IPS-18a (cell line): Measurements from ENCODE around the gene SS18L1.

Source experiments
- H3K27ac ChIP-seq: one replicate; pipeline ENCODE4 v1.5.1; 2013; ENCODE audit warnings: low read length
- H3K27me3 ChIP-seq: one replicate; pipeline ENCODE4 v1.6.1; 2013; ENCODE audit warnings: mild to moderate bottlenecking, low read length; ENCODE audit not compliant: control insufficient read depth, insufficient read depth
- H3K36me3 ChIP-seq: one replicate; pipeline ENCODE4 v1.6.1; 2013; ENCODE audit warnings: low read depth, low read length; ENCODE audit not compliant: control insufficient read depth
- H3K4me1 ChIP-seq: one replicate; pipeline ENCODE4 v1.6.1; 2013; ENCODE audit warnings: low read depth, low read length; ENCODE audit not compliant: control insufficient read depth
- H3K4me3 ChIP-seq: one replicate; pipeline ENCODE4 v1.5.1; 2013; ENCODE audit warnings: low read length
- H3K9ac ChIP-seq: one replicate; pipeline ENCODE4 v1.6.1; 2013; ENCODE audit warnings: mild to moderate bottlenecking, low read length, moderate library complexity
- H3K9me3 ChIP-seq: one replicate; pipeline ENCODE4 v1.6.1; 2013; ENCODE audit warnings: low read depth, low read length; ENCODE audit not compliant: control insufficient read depth

SS18L1 gene

DNA sequence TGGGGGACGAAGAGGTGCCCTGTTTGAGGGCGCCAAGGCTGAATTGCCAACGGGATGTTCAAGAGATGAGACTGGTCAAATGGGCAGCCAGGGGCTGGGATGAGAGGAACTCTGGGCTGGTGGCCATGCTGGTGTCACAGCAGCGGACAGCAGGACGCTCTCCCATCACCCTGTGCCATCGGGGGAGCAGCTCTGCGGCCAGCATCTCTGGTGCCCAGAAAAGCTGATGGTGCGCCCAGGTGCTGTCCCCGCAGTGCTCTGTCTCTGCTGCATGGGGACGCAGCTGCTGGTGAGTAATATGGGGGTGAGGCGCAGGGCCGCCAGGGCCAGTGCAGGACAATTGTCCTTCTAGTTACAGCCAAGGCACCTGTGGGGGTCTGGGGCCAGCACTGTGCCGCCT lies 81.5 kb downstream of the SS18L1 start:
- H3K27me3 ChIP-seq: peaks cover 33% of the 10 kb centered on the region
- no peak overlapping the region for H3K27ac ChIP-seq

DNA sequence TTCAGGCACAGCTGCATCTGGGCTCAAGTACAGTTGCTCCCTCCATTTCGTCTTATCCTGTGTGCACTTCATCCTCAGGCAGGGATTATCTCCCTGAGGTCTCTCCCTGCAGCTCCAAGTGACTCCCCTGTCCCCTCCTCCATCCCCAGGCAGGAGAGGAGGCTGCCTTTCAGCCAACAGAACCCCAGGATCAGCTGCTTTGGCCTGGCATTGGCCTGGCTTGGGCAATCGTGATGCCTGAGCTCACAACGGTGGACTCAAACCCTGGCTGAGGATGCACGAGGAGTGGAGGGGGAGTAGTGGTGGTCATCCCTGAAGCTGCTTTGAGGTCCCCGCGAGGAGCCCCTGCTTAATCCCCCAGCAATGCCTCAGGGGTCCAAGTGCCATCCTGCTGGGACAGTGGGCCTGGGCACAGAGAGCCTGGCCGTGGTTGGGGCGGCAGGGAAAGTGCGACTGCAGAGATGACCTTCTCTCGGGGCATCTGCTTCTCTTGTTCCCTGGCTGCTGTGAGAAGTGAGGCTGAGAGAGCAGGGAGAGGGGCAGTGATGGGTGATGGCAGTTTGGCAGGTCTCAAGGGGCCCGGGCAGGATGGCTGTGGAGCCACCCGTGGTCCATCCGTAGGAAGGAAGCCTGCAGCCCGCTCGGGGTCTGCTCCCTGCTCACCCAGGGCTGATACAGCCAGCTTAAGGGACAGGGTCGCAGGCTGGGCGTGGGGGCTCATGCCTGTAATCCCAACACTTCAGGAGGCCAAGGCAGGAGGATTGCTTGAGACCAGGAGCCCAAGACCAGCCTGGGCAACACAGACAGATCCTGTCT lies 82.5 kb downstream of the SS18L1 start:
- Histone ChIP-seq H3K27me3 (peaks cover 26% of the 10 kb centered on the region), H3K36me3 (no peaks in the 10 kb centered on the region), H3K9me3 (no peaks in the 10 kb centered on the region), H3K4me1 (peaks cover 2% of the 10 kb centered on the region), H3K4me3 (no peak overlapping the region), H3K27ac (no peak overlapping the region), H3K9ac (no peak overlapping the region)

More for the DNA sequence above, 81.5 kb downstream of the SS18L1 start:
- Histone ChIP-seq H3K4me1 (peaks cover 4% of the 10 kb centered on the region), H3K4me3 (no peak overlapping the region), H3K9ac (no peak overlapping the region), H3K9me3 (no peaks in the 10 kb centered on the region), H3K36me3 (no peaks in the 10 kb centered on the region)

DNA sequence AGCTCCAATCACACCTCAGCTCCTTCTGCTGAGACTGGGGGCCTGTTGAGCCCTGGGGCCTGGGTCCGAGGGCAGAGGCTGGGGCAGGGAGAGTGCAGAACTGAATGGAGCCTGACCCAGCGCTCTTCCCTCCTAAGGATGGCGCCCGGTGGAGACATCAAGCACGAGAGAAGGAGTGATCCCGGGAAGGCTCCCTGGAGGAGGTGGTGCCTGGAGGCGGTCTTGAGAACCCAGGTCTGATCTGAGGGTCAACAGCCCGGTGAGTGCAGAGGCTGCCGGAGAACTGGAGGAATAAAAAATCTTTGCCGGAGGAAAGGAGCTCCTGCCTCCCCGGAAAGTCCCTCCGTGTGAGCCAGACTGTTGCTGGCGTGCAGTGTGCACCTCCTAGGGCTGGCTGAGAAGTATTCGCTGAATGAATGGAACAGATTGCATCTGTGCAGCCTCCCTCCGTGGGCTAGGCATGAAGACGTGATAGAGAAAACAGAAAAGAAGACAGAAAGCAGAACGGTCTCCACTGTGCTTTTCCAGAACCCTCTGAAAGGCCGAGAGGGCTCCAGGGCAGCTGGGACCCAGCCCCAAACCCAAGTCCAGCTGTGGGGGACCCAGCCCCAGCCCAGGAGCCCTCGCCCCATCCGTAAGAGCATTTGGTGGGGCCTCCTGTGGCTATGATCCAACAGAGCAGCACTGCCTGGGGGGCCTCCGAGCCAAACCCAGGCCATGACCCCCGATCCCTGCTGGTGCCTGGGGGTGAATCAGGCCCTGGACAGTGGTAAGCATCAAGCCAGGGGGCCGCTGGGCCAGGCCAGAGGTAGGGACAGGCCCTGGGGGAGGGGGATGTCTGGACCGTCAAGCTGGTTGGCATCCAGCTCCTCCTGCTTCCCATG lies 83.4 kb downstream of the SS18L1 start:
- H3K9ac ChIP-seq: no peak overlapping the region
- peaks cover 17% of the 10 kb centered on the region for H3K27me3 ChIP-seq

DNA sequence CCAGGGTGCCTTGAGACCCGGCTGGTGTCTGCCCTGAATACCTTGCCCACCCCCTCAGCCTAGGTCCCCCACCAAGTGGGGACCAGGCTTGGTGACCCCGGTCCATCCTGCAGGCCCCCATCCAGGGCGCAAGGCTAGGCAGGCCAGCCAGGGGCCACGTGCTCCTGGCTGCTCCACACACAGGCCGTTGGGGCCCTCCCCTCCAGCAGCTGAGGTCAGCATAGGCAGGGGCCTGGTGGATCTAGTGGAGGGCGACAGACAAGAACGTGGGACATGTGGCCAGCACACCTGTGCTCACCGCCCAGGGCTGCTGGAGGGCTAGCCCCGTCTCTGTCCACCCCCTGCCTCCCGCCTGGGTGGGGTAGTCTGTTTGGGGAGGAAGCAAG lies 84.0 kb downstream of the SS18L1 start:
- Histone ChIP-seq H3K4me1 (no peaks in the 10 kb centered on the region), H3K27ac (no peak overlapping the region), H3K9ac (no peak overlapping the region), H3K4me3 (no peak overlapping the region), H3K36me3 (no peaks in the 10 kb centered on the region), H3K27me3 (peaks cover 10% of the 10 kb centered on the region), H3K9me3 (no peaks in the 10 kb centered on the region)

More for the DNA sequence above, 83.4 kb downstream of the SS18L1 start:
- Histone ChIP-seq H3K9me3 (no peaks in the 10 kb centered on the region), H3K4me1 (no peaks in the 10 kb centered on the region), H3K36me3 (no peaks in the 10 kb centered on the region), H3K27ac (no peak overlapping the region), H3K4me3 (no peak overlapping the region)

DNA sequence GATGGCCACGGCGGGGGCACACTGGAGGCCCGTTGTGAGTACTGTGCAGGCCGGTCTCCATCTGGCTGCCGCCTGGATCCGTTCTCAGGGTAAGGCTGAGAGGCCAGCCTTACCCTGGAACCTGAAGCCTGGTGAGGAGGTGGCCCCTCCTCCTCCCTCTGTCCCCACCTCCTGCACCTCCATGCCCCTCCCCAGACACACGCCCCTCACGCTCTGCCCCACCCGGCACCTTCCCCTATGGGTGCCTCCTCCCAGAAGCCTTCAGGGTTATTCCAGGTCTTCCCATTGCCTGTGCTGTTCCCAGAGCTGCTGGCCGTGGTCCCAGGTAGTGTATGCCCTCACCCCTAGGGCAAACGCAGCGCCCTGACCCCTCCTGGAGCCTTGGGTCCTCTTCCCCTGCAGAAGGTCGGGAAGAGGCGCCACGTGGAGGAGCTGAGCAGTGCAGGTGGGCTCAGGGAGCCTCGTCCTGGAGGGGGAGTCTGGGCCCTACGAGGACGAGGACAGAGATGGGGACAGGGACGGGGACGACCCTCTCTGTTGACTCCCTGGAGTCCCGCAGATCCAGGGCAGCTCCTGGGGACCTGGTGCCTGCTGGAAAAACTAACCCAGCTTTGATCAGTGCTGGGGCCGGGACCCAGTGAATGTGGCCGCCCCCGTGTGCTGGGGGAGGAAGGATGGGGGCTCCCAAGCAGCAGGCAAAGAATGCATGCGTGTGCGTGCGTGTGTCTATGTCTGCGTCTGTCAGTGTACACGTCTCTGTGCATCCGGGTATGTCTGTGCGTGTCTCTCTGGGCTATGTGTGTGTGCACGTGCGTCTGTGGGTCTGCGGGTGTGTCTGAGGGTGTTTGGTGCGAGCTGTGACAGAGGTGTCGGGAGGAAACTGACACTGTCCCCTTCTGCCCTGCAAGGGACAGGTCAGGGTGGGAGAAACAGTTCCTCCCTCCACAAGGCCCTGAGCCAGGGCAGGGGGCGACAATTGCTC lies 84.7 kb downstream of the SS18L1 start:
- H3K9ac ChIP-seq: no peak overlapping the region
- no peaks in the 10 kb centered on the region for H3K36me3 ChIP-seq
- no peak overlapping the region for H3K27ac ChIP-seq
- no peaks in the 10 kb centered on the region for H3K9me3 ChIP-seq
- no peak overlapping the region for H3K4me3 ChIP-seq
- H3K4me1 ChIP-seq: no peaks in the 10 kb centered on the region
- peaks cover 6% of the 10 kb centered on the region for H3K27me3 ChIP-seq

DNA sequence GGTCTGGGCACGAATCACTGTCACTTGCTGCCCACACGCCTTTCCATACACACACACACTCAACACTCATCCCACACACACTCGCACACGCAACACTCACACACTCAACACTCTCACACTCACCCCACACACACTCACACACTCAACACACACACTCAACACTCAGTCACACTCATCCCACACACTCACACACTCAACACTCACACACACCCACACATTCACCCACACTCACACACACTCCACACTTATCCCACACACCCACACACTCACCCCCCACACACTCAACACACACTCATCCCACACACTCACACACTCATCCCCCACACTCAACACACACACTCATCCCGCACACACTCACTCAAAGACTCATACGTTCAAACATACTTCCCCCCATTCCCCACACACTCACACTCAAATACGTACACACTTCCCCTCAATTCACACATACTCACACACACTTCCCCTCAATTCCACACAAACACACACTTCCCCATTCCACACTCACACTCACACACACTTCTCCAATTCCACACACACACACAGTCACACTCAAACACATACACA lies 85.5 kb downstream of the SS18L1 start:
- no peak overlapping the region for H3K4me3 ChIP-seq
- no peaks in the 10 kb centered on the region for H3K27me3 ChIP-seq
- no peak overlapping the region for H3K9ac ChIP-seq
- no peak overlapping the region for H3K27ac ChIP-seq
- no peaks in the 10 kb centered on the region for H3K4me1 ChIP-seq
- no peaks in the 10 kb centered on the region for H3K9me3 ChIP-seq
- no peaks in the 10 kb centered on the region for H3K36me3 ChIP-seq

DNA sequence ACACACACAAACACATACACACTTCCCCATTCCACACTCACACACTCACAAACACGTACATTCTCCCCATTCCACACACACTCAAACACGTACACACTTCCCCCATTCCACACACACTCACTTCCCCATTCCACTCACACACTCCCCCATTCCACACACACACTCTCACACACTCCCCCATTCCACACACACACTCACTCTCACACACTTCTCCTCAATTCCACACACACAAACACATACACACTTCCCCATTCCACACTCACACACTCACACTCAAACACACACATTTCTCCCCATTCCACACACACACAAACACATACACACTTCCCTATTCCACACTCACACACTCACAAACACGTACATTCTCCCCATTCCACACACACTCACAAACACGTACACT lies 86.1 kb downstream of the SS18L1 start:
- Histone ChIP-seq H3K9me3 (no peaks in the 10 kb centered on the region), H3K27me3 (no peaks in the 10 kb centered on the region), H3K4me3 (no peak overlapping the region), H3K9ac (no peak overlapping the region), H3K27ac (no peak overlapping the region), H3K36me3 (no peaks in the 10 kb centered on the region), H3K4me1 (no peaks in the 10 kb centered on the region)

DNA sequence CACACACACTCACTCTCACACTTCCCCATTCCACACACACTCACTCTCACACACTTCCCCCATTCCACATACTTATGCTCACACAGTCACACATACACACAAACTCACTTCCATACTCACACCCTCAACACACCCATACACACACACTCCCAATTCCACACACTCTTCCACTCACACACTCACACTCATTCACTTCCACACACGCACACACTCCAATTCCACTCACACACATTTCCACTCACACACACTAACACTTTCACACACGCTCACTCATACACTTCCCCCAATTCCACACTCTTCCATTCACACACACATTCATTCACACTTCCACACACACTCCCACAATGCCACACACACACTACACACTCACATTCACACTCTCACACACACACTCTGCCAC lies 86.7 kb downstream of the SS18L1 start:
- Histone ChIP-seq H3K4me3 (no peak overlapping the region), H3K9ac (no peak overlapping the region), H3K27me3 (no peaks in the 10 kb centered on the region), H3K9me3 (no peaks in the 10 kb centered on the region), H3K4me1 (no peaks in the 10 kb centered on the region), H3K27ac (no peak overlapping the region), H3K36me3 (no peaks in the 10 kb centered on the region)

DNA sequence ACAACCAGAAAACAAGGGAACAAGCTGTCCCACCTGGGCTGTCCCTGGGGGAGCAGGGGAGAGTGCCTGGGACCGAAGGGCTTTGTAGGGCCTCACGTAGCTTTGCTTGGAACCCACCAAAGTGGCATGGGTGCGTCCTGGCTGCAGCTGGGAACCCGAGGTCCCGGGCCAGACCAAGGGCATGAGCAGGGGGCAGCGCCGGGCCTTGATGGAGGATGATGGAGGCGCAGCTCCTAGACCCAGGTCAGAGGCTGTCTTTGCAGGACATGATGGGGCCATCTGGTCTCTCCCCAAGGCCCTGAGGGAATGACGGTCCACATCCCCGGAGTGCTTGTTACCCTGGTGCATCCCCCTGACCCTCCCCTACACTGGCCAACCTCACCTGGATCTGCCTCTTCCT lies 87.1 kb downstream of the SS18L1 start:
- Histone ChIP-seq H3K27me3 (no peaks in the 10 kb centered on the region), H3K4me1 (no peaks in the 10 kb centered on the region), H3K27ac (no peak overlapping the region), H3K36me3 (no peaks in the 10 kb centered on the region), H3K9me3 (no peaks in the 10 kb centered on the region), H3K4me3 (no peak overlapping the region), H3K9ac (no peak overlapping the region)

DNA sequence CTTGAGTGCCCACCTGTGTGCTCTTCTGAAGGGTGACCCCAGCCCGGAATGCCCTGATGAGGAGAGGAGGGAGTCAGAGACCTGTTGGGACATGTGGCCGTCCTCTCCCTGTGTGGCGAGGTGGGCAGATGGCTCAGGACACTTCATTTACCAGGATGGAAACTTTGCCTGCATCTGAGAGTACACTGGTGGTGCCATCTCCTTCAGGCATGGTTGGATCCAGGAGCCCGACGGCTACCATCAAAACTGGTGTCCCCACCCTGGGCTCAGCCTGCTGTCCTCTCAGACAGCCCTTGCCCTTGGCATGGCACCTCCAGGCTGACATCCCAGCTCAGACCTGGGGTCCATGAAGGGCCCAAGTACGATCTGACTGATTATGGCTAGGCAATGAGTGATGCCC lies 87.7 kb downstream of the SS18L1 start:
- H3K9ac ChIP-seq: no peak overlapping the region
- no peak overlapping the region for H3K27ac ChIP-seq
- no peaks in the 10 kb centered on the region for H3K27me3 ChIP-seq
- no peaks in the 10 kb centered on the region for H3K4me1 ChIP-seq
- no peaks in the 10 kb centered on the region for H3K36me3 ChIP-seq
- no peak overlapping the region for H3K4me3 ChIP-seq
- no peaks in the 10 kb centered on the region for H3K9me3 ChIP-seq
